Fibroblast of lung (primary cell): Measurements from ENCODE around the gene CLCF1.

ENCODE experiments used
- CTCF ChIP-seq, 2 donors: IDR thresholded peaks in 1 of 2; conservative IDR thresholded peaks in 1 of 2; 1 replicate in 1 of 2; 2 replicates in 1 of 2; pipeline ENCODE4 v1.5.1; 2011 to 2012; ENCODE audit warnings: low read length in 2 of 2, control low read depth in 1 of 2, inconsistent platforms in 1 of 2, low read depth in 1 of 2, mild to moderate bottlenecking in 1 of 2
- EZH2 ChIP-seq: IDR thresholded peaks from 2 replicates; pipeline ENCODE4 v1.5.1; 2012; ENCODE audit warnings: low read length, control low read depth, mild to moderate bottlenecking; ENCODE audit errors: missing control alignments

GRCh38 chr11:67372321-67372992, 941 bp downstream of the CLCF1 start:
- no peak for TF ChIP-seq CTCF (conservative IDR thresholded peaks at IDR 0.05 in 1 of 2, IDR thresholded peaks at IDR 0.05 in 1 of 2; ENCODE audit: low read depth in 1 of 2, low read length in 2 of 2)
- TF ChIP-seq EZH2 = no peak
